CD14-positive monocyte (primary cell): Measurements from ENCODE around the gene USP54. TPM values are rescaled to one million over a fixed set of nuclear protein-coding genes. Genes with fewer than 3 reads are reported as not detected.

Experiments
- DNase-seq, 3 donors: peaks; one replicate each; pipeline ENCODE4 v3.0.0-alpha.2; 2011 to 2022
- H2AFZ ChIP-seq: 2 replicates; pipeline ENCODE4 v1.6.0; 2012; ENCODE audit warnings: mild to moderate bottlenecking, low read depth, low read length, inconsistent platforms; ENCODE audit not compliant: insufficient read depth, poor library complexity, severe bottlenecking
- H3K27ac ChIP-seq, 2 donors: 1 replicate in 1 of 2; 2 replicates in 1 of 2; pipeline ENCODE4 v1.5.1; 2012 to 2013; ENCODE audit warnings: low read length in 2 of 2, control low read depth in 1 of 2, inconsistent platforms in 1 of 2, low read depth in 1 of 2, mild to moderate bottlenecking in 1 of 2
- H3K27me3 ChIP-seq, 2 donors: one replicate each; pipeline versions ENCODE4 v1.6.0 to v1.6.1; 2011 to 2013; ENCODE audit warnings: low read length in 2 of 2; ENCODE audit not compliant: control insufficient read depth in 2 of 2, insufficient read depth in 2 of 2
- H3K36me3 ChIP-seq, 2 donors: replicated peaks in 1 of 2; 1 replicate in 1 of 2; 2 replicates in 1 of 2; pipeline versions ENCODE4 v1.5.1 to v1.6.1; 2012 to 2013; ENCODE audit warnings: low read length in 2 of 2, control low read depth in 1 of 2, inconsistent platforms in 1 of 2, mild to moderate bottlenecking in 1 of 2; ENCODE audit not compliant: insufficient read depth in 2 of 2, control insufficient read depth in 1 of 2
- H3K4me1 ChIP-seq, 2 donors: 1 replicate in 1 of 2; 2 replicates in 1 of 2; pipeline versions ENCODE4 v1.5.1 to v1.6.1; 2012 to 2013; ENCODE audit warnings: low read length in 2 of 2, control low read depth in 1 of 2, inconsistent platforms in 1 of 2, mild to moderate bottlenecking in 1 of 2, moderate library complexity in 1 of 2; ENCODE audit not compliant: insufficient read depth in 2 of 2, control insufficient read depth in 1 of 2
- H3K4me2 ChIP-seq: replicated peaks from 2 replicates; pipeline ENCODE3; 2012; ENCODE audit warnings: low read length, moderate library complexity, mild to moderate bottlenecking; ENCODE audit not compliant: poor library complexity, severe bottlenecking; ENCODE audit errors: extremely low read depth
- H3K4me3 ChIP-seq, 3 experiments: fragments of 200-600 bp in 1 of 3; sonication (generic) in 1 of 3; replicated peaks in 1 of 3; 1 replicate in 2 of 3; 2 replicates in 1 of 3; pipeline ENCODE4 v1.5.1; 2011 to 2013; ENCODE audit warnings: low read length in 3 of 3, mild to moderate bottlenecking in 3 of 3, control low read depth in 2 of 3, low read depth in 2 of 3, inconsistent platforms in 1 of 3, moderate library complexity in 1 of 3
- H3K79me2 ChIP-seq: 2 replicates; pipeline ENCODE4 v1.6.0; 2012; ENCODE audit warnings: mild to moderate bottlenecking, control low read depth, inconsistent platforms, low read length, moderate library complexity; ENCODE audit not compliant: insufficient read depth
- H3K9ac ChIP-seq: 2 replicates; pipeline ENCODE4 v1.6.0; 2017; ENCODE audit warnings: low read length, mild to moderate bottlenecking; ENCODE audit not compliant: insufficient read depth, poor library complexity, severe bottlenecking
- H3K9me3 ChIP-seq, 2 donors: replicated peaks in 1 of 2; 1 replicate in 1 of 2; 2 replicates in 1 of 2; pipeline versions ENCODE4 v1.5.1 to v1.6.1; 2012 to 2013; ENCODE audit warnings: low read length in 2 of 2, control low read depth in 1 of 2; ENCODE audit not compliant: control insufficient read depth in 1 of 2, insufficient read depth in 1 of 2
- H4K20me1 ChIP-seq: 2 replicates; pipeline ENCODE4 v1.6.0; 2012; ENCODE audit warnings: mild to moderate bottlenecking, low read length, control low read depth, moderate library complexity; ENCODE audit not compliant: insufficient read depth
- H3K27ac Mint-ChIP-seq, 7 donors: one replicate each; pipeline ENCODE4 v1.8.0; 2020; ENCODE audit warnings: mild to moderate bottlenecking in 7 of 7, mixed read lengths in 7 of 7, moderate library complexity in 6 of 7, inconsistent platforms in 2 of 7
- H3K27me3 Mint-ChIP-seq, 3 donors: one replicate each; pipeline ENCODE4 v1.8.0; 2021 to 2022; ENCODE audit warnings: low read depth in 3 of 3, mild to moderate bottlenecking in 3 of 3, mixed read lengths in 3 of 3, moderate library complexity in 3 of 3, inconsistent platforms in 1 of 3
- H3K36me3 Mint-ChIP-seq, 2 donors: one replicate each; pipeline ENCODE4 v1.8.0; 2020; ENCODE audit warnings: mixed read lengths in 2 of 2, inconsistent platforms in 1 of 2, mild to moderate bottlenecking in 1 of 2
- H3K4me1 Mint-ChIP-seq: one replicate; pipeline ENCODE4 v1.8.0; 2020; ENCODE audit warnings: mild to moderate bottlenecking, mixed read lengths
- H3K4me3 Mint-ChIP-seq, 2 donors: one replicate each; pipeline ENCODE4 v1.8.0; 2020; ENCODE audit warnings: mild to moderate bottlenecking in 2 of 2, mixed read lengths in 2 of 2, moderate library complexity in 1 of 2
- H3K9me3 Mint-ChIP-seq, 7 donors: one replicate each; pipeline ENCODE4 v1.8.0; 2020 to 2022; ENCODE audit warnings: mixed read lengths in 7 of 7, mild to moderate bottlenecking in 6 of 7, moderate library complexity in 6 of 7, inconsistent platforms in 2 of 7
- CTCF ChIP-seq: fragments of 200-600 bp; IDR thresholded peaks from one replicate; pipeline ENCODE4 v1.8.0; 2022; ENCODE audit warnings: antibody characterized with exemption, mild to moderate bottlenecking
- WGBS: methylation state at CpG from one replicate; pipeline ENCODE4 v1.1.5; 2013; ENCODE audit warnings: missing lambda C conversion rate; ENCODE audit not compliant: insufficient coverage; 5-methylcytosine and 5-hydroxymethylcytosine counted together
- intact Hi-C, 2 donors: fragments of 100-400 bp; cut with micrococcal nuclease; formaldehyde crosslinking; loops; one replicate each; pipeline versions ENCODE4 v1.15.0 to v1.15.1; 2023
- polyA plus RNA-seq, 3 donors: library from polyadenylated mRNA; depleted of rRNA in 1 of 3; unstranded in 2 of 3; stranded (reverse) in 1 of 3; fragments of 300-500 nt in 2 of 3; fragments of >200 nt in 1 of 3; fragmentation: Illumina TruSeq in 2 of 3; gene quantifications; 1 replicate in 2 of 3; 2 replicates in 1 of 3; pipeline ENCODE4 v1.2.3, GENCODE V29; 2012 to 2021

USP54 gene
- polyA plus RNA-seq, 3 donors, result 0.28 to 2.4 (median 0.55) TPM

GRCh38 chr10:73537709-73538108 is 53.4 kb downstream of the USP54 start:
- no peak for DNase-seq
- H3K27me3 ChIP-seq, result no peaks in the 10 kb centered on the region
- no peaks in the 10 kb centered on the region for H3K9me3 ChIP-seq
- peaks cover 0 to 1% (median 0%) of the 10 kb centered on the region in 7 donors for H3K9me3 Mint-ChIP-seq
- no peak overlapping the region for H2AFZ ChIP-seq
- intact Hi-C loops, result no loop called here
- no peaks in the 10 kb centered on the region for H3K4me1 ChIP-seq
- no peak overlapping the region for H3K9ac ChIP-seq
- no peak overlapping the region for H3K4me3 ChIP-seq
- H3K4me2 ChIP-seq, result no peak overlapping the region
- no peak overlapping the region for H3K27ac Mint-ChIP-seq
- TF ChIP-seq CTCF, result no peak
- WGBS, result 97% methylated on average over 6 of the region's 7 CpGs
- H3K4me1 Mint-ChIP-seq, result no peaks in the 10 kb centered on the region
- no peak overlapping the region for H3K27ac ChIP-seq
- no peaks in the 10 kb centered on the region for H3K36me3 ChIP-seq
- peaks cover 0 to 2% (median 1%) of the 10 kb centered on the region in 3 donors for H3K27me3 Mint-ChIP-seq
- H3K4me3 Mint-ChIP-seq, result no peak overlapping the region
- H3K79me2 ChIP-seq, result no peaks in the 10 kb centered on the region
- no peaks in the 10 kb centered on the region for H4K20me1 ChIP-seq
- peaks cover 2% of the 10 kb centered on the region in 2 donors for H3K36me3 Mint-ChIP-seq

- Histone ChIP-seq H3K36me3 (no peaks in the 10 kb centered on the region), H3K27ac (no peak overlapping the region), H3K4me1 (no peaks in the 10 kb centered on the region), H3K9ac (no peak overlapping the region), H3K79me2 (no peaks in the 10 kb centered on the region), H3K27me3 (no peaks in the 10 kb centered on the region), H4K20me1 (no peaks in the 10 kb centered on the region), H3K4me3 (no peak overlapping the region), H2AFZ (no peak overlapping the region), H3K9me3 (no peaks in the 10 kb centered on the region), H3K4me2 (no peak overlapping the region)
- H3K36me3 Mint-ChIP-seq, result peaks cover 2% of the 10 kb centered on the region in 2 donors
- no peak for TF ChIP-seq CTCF
- intact Hi-C loops, result no loop called here
- no peak overlapping the region for H3K27ac Mint-ChIP-seq
- H3K4me3 Mint-ChIP-seq, result no peak overlapping the region
- peaks cover 0 to 1% (median 0%) of the 10 kb centered on the region in 7 donors for H3K9me3 Mint-ChIP-seq
- no peak for DNase-seq
- WGBS, result 20% methylated on average over 1 of the region's 2 CpGs
- no peaks in the 10 kb centered on the region for H3K4me1 Mint-ChIP-seq
- H3K27me3 Mint-ChIP-seq, result peaks cover 0 to 2% (median 0%) of the 10 kb centered on the region in 3 donors
Measured at GRCh38 chr10:73537288-73537687, 53.9 kb downstream of the USP54 start.
